Activated naive CD4-positive, alpha-beta T cell treated with anti-CD3 and anti-CD28 coated beads, Interleukin-2, amount 50 U/mL, for 24 hours (primary cell): ENCODE results near the gene STUM.
"Not testable (repeated sequence)": the region's sequence is repeated elsewhere in the genome, so short reads cannot be mapped to it uniquely, and the experiment has no call there.

Experiments used
- H3K27ac Mint-ChIP-seq: one replicate; pipeline ENCODE4 v1.8.0; 2021; ENCODE audit warnings: mild to moderate bottlenecking, mixed read lengths
- H3K27me3 Mint-ChIP-seq: one replicate; pipeline ENCODE4 v1.8.0; 2021; ENCODE audit warnings: mixed read lengths
- H3K36me3 Mint-ChIP-seq: one replicate; pipeline ENCODE4 v1.8.0; 2021; ENCODE audit warnings: mixed read lengths
- H3K4me1 Mint-ChIP-seq: one replicate; pipeline ENCODE4 v1.8.0; 2021; ENCODE audit warnings: mixed read lengths
- H3K4me3 Mint-ChIP-seq: one replicate; pipeline ENCODE4 v1.8.0; 2021; ENCODE audit warnings: mild to moderate bottlenecking, mixed read lengths
- H3K9me3 Mint-ChIP-seq: one replicate; pipeline ENCODE4 v1.8.0; 2021; ENCODE audit warnings: mixed read lengths

STUM gene

GRCh38 chr1:226610671-226611070 lies 62.1 kb downstream of the STUM start:
- Mint-ChIP-seq H3K4me1 (no peaks in the 10 kb centered on the region), H3K4me3 (no peak overlapping the region), H3K36me3 (no peaks in the 10 kb centered on the region), H3K9me3 (no peaks in the 10 kb centered on the region), H3K27ac (no peak overlapping the region), H3K27me3 (peaks cover 1% of the 10 kb centered on the region)

- Mint-ChIP-seq H3K27ac (no peak overlapping the region), H3K4me3 (no peak overlapping the region), H3K36me3 (no peaks in the 10 kb centered on the region), H3K9me3 (no peaks in the 10 kb centered on the region), H3K4me1 (no peaks in the 10 kb centered on the region), H3K27me3 (peaks cover 1% of the 10 kb centered on the region)
These were observed 62.7 kb downstream of the STUM start for GRCh38 chr1:226611301-226611700.

- not testable (repeated sequence) for H3K4me1 Mint-ChIP-seq, H3K27me3 Mint-ChIP-seq, H3K36me3 Mint-ChIP-seq, H3K27ac Mint-ChIP-seq, H3K9me3 Mint-ChIP-seq, H3K4me3 Mint-ChIP-seq
These were observed 63.4 kb downstream of the STUM start for GRCh38 chr1:226611980-226612379.

GRCh38 chr1:226615876-226616275 lies 67.3 kb downstream of the STUM start:
- H3K27ac Mint-ChIP-seq = no peak overlapping the region
- H3K4me1 Mint-ChIP-seq = no peaks in the 10 kb centered on the region
- H3K9me3 Mint-ChIP-seq = no peaks in the 10 kb centered on the region
- no peaks in the 10 kb centered on the region for H3K36me3 Mint-ChIP-seq
- H3K4me3 Mint-ChIP-seq = no peak overlapping the region
- H3K27me3 Mint-ChIP-seq = no peaks in the 10 kb centered on the region

DNA sequence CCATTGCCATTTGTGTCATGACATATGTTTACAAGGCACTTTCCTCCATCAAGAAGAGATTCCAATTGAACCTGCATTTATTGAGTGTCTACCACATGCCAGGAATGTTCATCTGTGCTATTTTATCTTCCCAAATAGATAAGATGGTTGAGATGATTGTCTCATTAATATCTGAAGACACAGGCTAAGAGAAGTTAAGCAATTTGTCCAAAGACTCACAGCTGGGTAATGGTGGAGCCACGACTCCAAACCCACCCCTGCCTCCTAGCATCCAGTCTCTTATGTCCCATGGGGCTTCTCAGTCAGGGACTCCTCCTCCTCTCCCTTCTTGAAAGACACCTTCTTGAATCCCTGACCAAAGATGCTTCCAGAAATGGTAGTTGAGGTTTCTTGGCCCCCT lies 68.1 kb downstream of the STUM start:
- Mint-ChIP-seq H3K9me3 (no peaks in the 10 kb centered on the region), H3K27me3 (no peaks in the 10 kb centered on the region), H3K4me3 (no peak overlapping the region)

DNA sequence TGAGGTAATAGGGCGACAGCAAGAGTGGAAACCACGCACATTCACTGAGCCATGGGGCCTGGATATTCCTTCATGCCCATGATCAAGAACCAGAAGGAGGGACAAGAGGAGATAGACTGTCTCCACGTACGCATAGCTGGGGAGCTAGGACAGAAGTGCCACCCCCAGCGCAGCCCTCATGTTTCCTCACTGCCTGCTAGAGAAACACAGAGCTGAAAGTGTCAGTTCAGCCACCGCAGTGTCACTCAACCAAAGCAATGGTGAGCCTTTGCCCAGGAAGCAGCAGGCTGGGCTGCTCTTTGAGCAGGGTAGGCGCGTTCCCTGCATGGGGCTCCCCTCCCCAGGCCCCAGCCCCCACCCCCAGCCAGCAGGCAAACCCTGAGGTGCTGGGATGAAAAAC lies 68.5 kb downstream of the STUM start:
- Mint-ChIP-seq H3K4me1 (no peaks in the 10 kb centered on the region), H3K27ac (no peak overlapping the region), H3K27me3 (no peaks in the 10 kb centered on the region), H3K4me3 (no peak overlapping the region), H3K36me3 (no peaks in the 10 kb centered on the region), H3K9me3 (no peaks in the 10 kb centered on the region)

More for the DNA sequence above, 68.1 kb downstream of the STUM start:
- Mint-ChIP-seq H3K36me3 (no peaks in the 10 kb centered on the region), H3K4me1 (no peaks in the 10 kb centered on the region), H3K27ac (no peak overlapping the region)

- not testable (repeated sequence) for H3K9me3 Mint-ChIP-seq, H3K27ac Mint-ChIP-seq, H3K27me3 Mint-ChIP-seq, H3K4me3 Mint-ChIP-seq, H3K36me3 Mint-ChIP-seq, H3K4me1 Mint-ChIP-seq
These were observed 69.2 kb downstream of the STUM start for GRCh38 chr1:226617719-226618118.

GRCh38 chr1:226618380-226618779 lies 69.8 kb downstream of the STUM start:
- Mint-ChIP-seq H3K4me1 (no peaks in the 10 kb centered on the region), H3K9me3 (no peaks in the 10 kb centered on the region), H3K4me3 (no peak overlapping the region), H3K27ac (no peak overlapping the region), H3K27me3 (no peaks in the 10 kb centered on the region), H3K36me3 (no peaks in the 10 kb centered on the region)

GRCh38 chr1:226619031-226619430 lies 70.5 kb downstream of the STUM start:
- Mint-ChIP-seq H3K27me3 (no peaks in the 10 kb centered on the region), H3K4me3 (no peak overlapping the region), H3K4me1 (no peaks in the 10 kb centered on the region), H3K27ac (no peak overlapping the region), H3K9me3 (no peaks in the 10 kb centered on the region), H3K36me3 (no peaks in the 10 kb centered on the region)

DNA sequence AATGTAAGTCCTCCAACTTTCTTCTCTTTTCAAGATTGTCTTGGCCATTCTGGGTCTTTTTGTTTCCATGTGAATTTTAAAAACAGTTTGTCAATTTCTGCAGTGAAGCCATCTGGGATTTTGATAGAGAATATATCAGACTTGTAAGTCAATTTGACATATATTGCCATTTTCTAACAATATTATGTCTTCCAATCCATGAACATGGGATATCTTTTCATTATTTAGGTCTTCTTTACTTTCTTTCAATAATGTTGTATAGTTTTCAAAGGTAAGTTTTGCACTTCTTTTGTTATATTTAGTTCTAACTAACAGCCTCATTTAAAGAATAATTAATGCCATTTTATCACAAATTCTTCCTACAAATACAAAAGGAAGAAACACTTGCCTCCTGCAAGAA lies 73.4 kb downstream of the STUM start:
- Mint-ChIP-seq H3K9me3 (no peaks in the 10 kb centered on the region), H3K27me3 (no peaks in the 10 kb centered on the region), H3K36me3 (peaks cover 2% of the 10 kb centered on the region), H3K27ac (no peak overlapping the region), H3K4me3 (no peak overlapping the region), H3K4me1 (peaks cover 12% of the 10 kb centered on the region)

GRCh38 chr1:226624526-226624925 lies 76.0 kb downstream of the STUM start:
- Mint-ChIP-seq H3K36me3 (peaks cover 4% of the 10 kb centered on the region), H3K27ac (no peak overlapping the region), H3K9me3 (no peaks in the 10 kb centered on the region), H3K4me1 (peaks cover 29% of the 10 kb centered on the region), H3K27me3 (no peaks in the 10 kb centered on the region), H3K4me3 (no peak overlapping the region)

GRCh38 chr1:226625326-226625725 lies 76.8 kb downstream of the STUM start:
- H3K27ac Mint-ChIP-seq = no peak overlapping the region
- H3K36me3 Mint-ChIP-seq = peaks cover 4% of the 10 kb centered on the region
- H3K9me3 Mint-ChIP-seq = no peaks in the 10 kb centered on the region
- H3K27me3 Mint-ChIP-seq = no peaks in the 10 kb centered on the region
- peaks cover 31% of the 10 kb centered on the region for H3K4me1 Mint-ChIP-seq
- H3K4me3 Mint-ChIP-seq = no peak overlapping the region

DNA sequence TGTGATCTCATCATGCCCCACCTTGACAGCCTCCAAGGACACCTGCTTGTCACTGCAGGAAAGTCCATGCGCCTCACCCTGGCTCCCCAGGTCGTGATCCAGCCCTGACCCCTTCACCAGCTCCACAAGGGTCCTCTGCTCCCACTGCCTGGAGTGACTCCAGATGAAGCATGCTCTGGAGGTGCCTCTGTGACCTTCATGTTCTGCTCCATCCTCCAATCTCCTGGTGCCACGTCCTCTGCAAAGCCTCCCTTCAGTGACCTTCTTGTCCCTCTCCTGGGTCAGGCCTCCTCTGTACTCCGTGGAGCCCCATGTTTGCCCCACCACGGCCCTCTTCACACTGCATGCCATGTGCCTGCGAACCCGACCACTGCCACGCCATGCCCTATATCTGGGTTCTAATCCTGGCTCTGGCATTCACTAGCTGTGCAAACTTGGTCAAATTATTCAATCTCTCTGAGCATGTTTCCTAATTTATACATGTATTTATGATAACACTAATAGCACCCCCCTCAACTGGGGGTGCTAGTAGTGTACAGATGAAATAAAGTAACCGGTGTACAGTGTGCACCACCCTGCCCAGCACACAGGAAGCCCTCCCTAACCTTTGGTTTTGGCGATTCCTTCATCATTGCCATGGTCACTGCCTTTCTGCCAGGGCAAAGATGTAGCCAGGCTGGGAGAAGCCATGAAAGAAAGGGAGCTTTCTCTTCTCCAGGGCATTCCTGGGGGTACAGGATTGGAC lies 77.4 kb downstream of the STUM start:
- H3K4me1 Mint-ChIP-seq = peaks cover 35% of the 10 kb centered on the region
- H3K4me3 Mint-ChIP-seq = peak overlapping the region; percentile 81
- peak overlapping the region; percentile 90 for H3K27ac Mint-ChIP-seq

GRCh38 chr1:226626577-226626956 lies 78.0 kb downstream of the STUM start:
- Mint-ChIP-seq H3K27me3 (no peaks in the 10 kb centered on the region), H3K27ac (peak overlapping the region; percentile 90), H3K4me3 (peak overlapping the region; percentile 81), H3K36me3 (peaks cover 7% of the 10 kb centered on the region), H3K9me3 (no peaks in the 10 kb centered on the region), H3K4me1 (peaks cover 40% of the 10 kb centered on the region)

More for the DNA sequence above, 77.4 kb downstream of the STUM start:
- H3K9me3 Mint-ChIP-seq = no peaks in the 10 kb centered on the region
- no peaks in the 10 kb centered on the region for H3K27me3 Mint-ChIP-seq
- peaks cover 7% of the 10 kb centered on the region for H3K36me3 Mint-ChIP-seq

- H3K4me1 Mint-ChIP-seq = peaks cover 46% of the 10 kb centered on the region
- no peaks in the 10 kb centered on the region for H3K27me3 Mint-ChIP-seq
- peak overlapping the region; percentile 81 for H3K4me3 Mint-ChIP-seq
- peaks cover 7% of the 10 kb centered on the region for H3K36me3 Mint-ChIP-seq
- H3K27ac Mint-ChIP-seq = peak overlapping the region; percentile 90
- no peaks in the 10 kb centered on the region for H3K9me3 Mint-ChIP-seq
These were observed 78.6 kb downstream of the STUM start for GRCh38 chr1:226627050-226627755.

DNA sequence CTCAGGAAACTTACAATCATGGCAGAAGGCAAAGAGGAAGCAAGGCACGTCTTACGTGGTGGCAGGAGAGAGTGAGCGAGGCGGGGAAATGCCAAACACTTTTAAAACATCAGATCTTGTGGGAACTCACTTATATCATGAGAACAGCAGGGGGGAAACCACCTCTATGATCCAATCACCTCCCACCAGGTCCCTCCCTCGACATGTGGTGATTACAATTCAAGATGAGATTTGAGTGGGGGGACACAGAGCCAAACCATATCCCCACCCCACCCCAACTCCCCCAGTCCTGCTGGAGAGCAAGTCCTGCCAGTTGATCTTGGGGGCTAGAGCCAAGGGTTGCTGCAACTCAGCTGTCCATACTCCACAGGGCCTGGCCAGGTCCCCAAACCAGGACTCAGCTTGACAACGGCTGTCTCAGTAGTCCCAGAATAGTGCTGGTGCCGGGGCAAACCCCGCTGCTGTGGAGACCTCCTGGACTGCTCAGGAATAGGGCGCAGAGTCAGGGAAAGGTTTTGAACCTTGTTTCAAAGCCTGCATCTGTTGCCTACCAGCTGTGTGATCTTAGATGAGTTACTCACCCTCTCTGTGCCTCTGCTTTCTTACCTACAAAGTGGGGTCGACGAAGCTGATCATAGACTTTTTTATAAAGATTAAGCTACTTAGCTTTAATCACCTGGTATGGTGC lies 79.5 kb downstream of the STUM start:
- Mint-ChIP-seq H3K36me3 (peaks cover 7% of the 10 kb centered on the region), H3K9me3 (no peaks in the 10 kb centered on the region), H3K27me3 (no peaks in the 10 kb centered on the region), H3K27ac (peak overlapping the region; percentile 87), H3K4me1 (peaks cover 54% of the 10 kb centered on the region), H3K4me3 (no peak overlapping the region)
